Type B pancreatic cell (in vitro differentiated cells): ENCODE measurements around the gene SORCS1. TPM values are rescaled to one million over a fixed set of nuclear protein-coding genes. Genes with fewer than 3 reads are reported as not detected.

ENCODE experiments used
- DNase-seq: peaks from one replicate; pipeline ENCODE4 v3.0.0; 2021; ENCODE audit warnings: mixed read lengths; ENCODE audit not compliant: unreplicated experiment; ENCODE audit errors: extremely low spot score
- H3K27ac Mint-ChIP-seq: 2 replicates; pipeline ENCODE4 v1.8.0; 2021; ENCODE audit warnings: mild to moderate bottlenecking, mixed read lengths
- H3K27me3 Mint-ChIP-seq: 2 replicates; pipeline ENCODE4 v1.8.0; 2021; ENCODE audit warnings: mixed read lengths
- H3K36me3 Mint-ChIP-seq: 2 replicates; pipeline ENCODE4 v1.8.0; 2021; ENCODE audit warnings: mixed read lengths
- H3K4me1 Mint-ChIP-seq: one replicate; pipeline ENCODE4 v1.8.0; 2021; ENCODE audit warnings: mixed read lengths; ENCODE audit not compliant: unreplicated experiment
- H3K4me3 Mint-ChIP-seq: 2 replicates; pipeline ENCODE4 v1.8.0; 2021; ENCODE audit warnings: mild to moderate bottlenecking, mixed read lengths
- H3K9me3 Mint-ChIP-seq: 2 replicates; pipeline ENCODE4 v1.8.0; 2021; ENCODE audit warnings: mixed read lengths
- CTCF ChIP-seq: fragments of 200-600 bp; sonication (generic); conservative IDR thresholded peaks from 2 replicates; pipeline ENCODE4 v1.5.0; 2021; ENCODE audit warnings: antibody characterized with exemption, mild to moderate bottlenecking
- total RNA-seq: library from RNA; stranded (reverse); gene quantifications from 2 replicates; pipeline ENCODE4 v1.2.1, GENCODE V29; 2021; ENCODE audit warnings: low replicate concordance

The SORCS1 gene
- total RNA-seq, 1 donor from 2014 or later, result 5.4 TPM

- no peak for TF ChIP-seq CTCF
- peaks cover 7% of the 10 kb centered on the region for H3K4me1 Mint-ChIP-seq
- peaks cover 4% of the 10 kb centered on the region for H3K36me3 Mint-ChIP-seq
- DNase-seq, result no peak
- H3K4me3 Mint-ChIP-seq, result no peak overlapping the region
- no peaks in the 10 kb centered on the region for H3K9me3 Mint-ChIP-seq
- no peak overlapping the region for H3K27ac Mint-ChIP-seq
- no peaks in the 10 kb centered on the region for H3K27me3 Mint-ChIP-seq
Measured at GRCh38 chr10:107139237-107139636, 25.3 kb downstream of the SORCS1 start.

GRCh38 chr10:107133656-107134055 is 30.9 kb downstream of the SORCS1 start:
- peaks cover 7% of the 10 kb centered on the region for H3K27me3 Mint-ChIP-seq
- no peak overlapping the region for H3K4me3 Mint-ChIP-seq
- no peak for TF ChIP-seq CTCF
- no peak overlapping the region for H3K27ac Mint-ChIP-seq
- H3K4me1 Mint-ChIP-seq, result no peaks in the 10 kb centered on the region
- peaks cover 4% of the 10 kb centered on the region for H3K36me3 Mint-ChIP-seq
- DNase-seq, result no peak
- H3K9me3 Mint-ChIP-seq, result no peaks in the 10 kb centered on the region

- H3K27ac Mint-ChIP-seq, result no peak overlapping the region
- no peak for DNase-seq
- H3K9me3 Mint-ChIP-seq, result no peaks in the 10 kb centered on the region
- peaks cover 18% of the 10 kb centered on the region for H3K4me1 Mint-ChIP-seq
- TF ChIP-seq CTCF, result no peak
- no peak overlapping the region for H3K4me3 Mint-ChIP-seq
- peaks cover 11% of the 10 kb centered on the region for H3K27me3 Mint-ChIP-seq
- no peaks in the 10 kb centered on the region for H3K36me3 Mint-ChIP-seq
Measured at GRCh38 chr10:107129000-107129399, 35.5 kb downstream of the SORCS1 start.

- H3K4me1 Mint-ChIP-seq, result peaks cover 22% of the 10 kb centered on the region
- no peaks in the 10 kb centered on the region for H3K36me3 Mint-ChIP-seq
- peaks cover 11% of the 10 kb centered on the region for H3K27me3 Mint-ChIP-seq
- H3K9me3 Mint-ChIP-seq, result no peaks in the 10 kb centered on the region
- H3K27ac Mint-ChIP-seq, result no peak overlapping the region
- no peak for TF ChIP-seq CTCF
- no peak overlapping the region for H3K4me3 Mint-ChIP-seq
- DNase-seq, result no peak
Measured at GRCh38 chr10:107126512-107127065, 37.9 kb downstream of the SORCS1 start.

GRCh38 chr10:107122703-107123102 is 41.8 kb downstream of the SORCS1 start:
- H3K27me3 Mint-ChIP-seq, result peaks cover 4% of the 10 kb centered on the region
- no peak for DNase-seq
- no peak overlapping the region for H3K27ac Mint-ChIP-seq
- H3K36me3 Mint-ChIP-seq, result no peaks in the 10 kb centered on the region
- H3K9me3 Mint-ChIP-seq, result no peaks in the 10 kb centered on the region
- H3K4me3 Mint-ChIP-seq, result no peak overlapping the region
- peaks cover 22% of the 10 kb centered on the region for H3K4me1 Mint-ChIP-seq
- no peak for TF ChIP-seq CTCF

- DNase-seq, result no peak
- H3K4me1 Mint-ChIP-seq, result peaks cover 4% of the 10 kb centered on the region
- no peak overlapping the region for H3K27ac Mint-ChIP-seq
- H3K36me3 Mint-ChIP-seq, result no peaks in the 10 kb centered on the region
- no peak for TF ChIP-seq CTCF
- H3K9me3 Mint-ChIP-seq, result no peaks in the 10 kb centered on the region
- no peaks in the 10 kb centered on the region for H3K27me3 Mint-ChIP-seq
- H3K4me3 Mint-ChIP-seq, result no peak overlapping the region
Measured at GRCh38 chr10:107118866-107119265, 45.6 kb downstream of the SORCS1 start.
